ENCODE measurements around the gene ZNF225. TPM values are rescaled to one million over a fixed set of nuclear protein-coding genes. Genes with fewer than 3 reads are reported as not detected.
"Not testable (repeated sequence)": the region's sequence is repeated elsewhere in the genome, so short reads cannot be mapped to it uniquely, and the experiment has no call there.

ZNF225 gene
- total RNA-seq, 1 donor from 2014 or later: 7.1 TPM

DNA sequence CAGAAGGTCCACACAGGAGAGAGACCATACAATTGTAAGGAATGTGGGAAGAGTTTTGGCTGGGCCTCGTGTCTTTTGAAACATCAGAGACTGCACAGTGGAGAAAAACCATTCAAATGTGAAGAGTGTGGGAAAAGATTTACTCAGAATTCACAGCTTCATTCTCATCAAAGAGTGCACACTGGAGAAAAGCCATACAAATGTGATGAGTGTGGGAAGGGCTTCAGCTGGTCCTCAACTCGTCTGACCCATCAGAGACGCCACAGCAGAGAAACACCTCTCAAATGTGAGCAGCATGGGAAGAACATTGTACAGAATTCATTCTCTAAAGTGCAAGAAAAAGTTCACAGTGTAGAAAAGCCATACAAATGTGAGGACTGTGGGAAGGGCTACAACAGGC is 5.4 kb upstream of the ZNF225 start:
- no peak overlapping the region for H3K27ac Mint-ChIP-seq (ENCODE audit: unreplicated experiment)
- H3K36me3 Mint-ChIP-seq (ENCODE audit: unreplicated experiment): peaks cover 48% of the 10 kb centered on the region
- peaks cover 6% of the 10 kb centered on the region for H3K27me3 Mint-ChIP-seq (ENCODE audit: unreplicated experiment)
- no peaks in the 10 kb centered on the region for H3K4me1 Mint-ChIP-seq (ENCODE audit: low read depth, unreplicated experiment)
- peaks cover 22% of the 10 kb centered on the region for H3K9me3 Mint-ChIP-seq (ENCODE audit: unreplicated experiment)
- DNase-seq: no peak
- TF ChIP-seq, protein P1, sequence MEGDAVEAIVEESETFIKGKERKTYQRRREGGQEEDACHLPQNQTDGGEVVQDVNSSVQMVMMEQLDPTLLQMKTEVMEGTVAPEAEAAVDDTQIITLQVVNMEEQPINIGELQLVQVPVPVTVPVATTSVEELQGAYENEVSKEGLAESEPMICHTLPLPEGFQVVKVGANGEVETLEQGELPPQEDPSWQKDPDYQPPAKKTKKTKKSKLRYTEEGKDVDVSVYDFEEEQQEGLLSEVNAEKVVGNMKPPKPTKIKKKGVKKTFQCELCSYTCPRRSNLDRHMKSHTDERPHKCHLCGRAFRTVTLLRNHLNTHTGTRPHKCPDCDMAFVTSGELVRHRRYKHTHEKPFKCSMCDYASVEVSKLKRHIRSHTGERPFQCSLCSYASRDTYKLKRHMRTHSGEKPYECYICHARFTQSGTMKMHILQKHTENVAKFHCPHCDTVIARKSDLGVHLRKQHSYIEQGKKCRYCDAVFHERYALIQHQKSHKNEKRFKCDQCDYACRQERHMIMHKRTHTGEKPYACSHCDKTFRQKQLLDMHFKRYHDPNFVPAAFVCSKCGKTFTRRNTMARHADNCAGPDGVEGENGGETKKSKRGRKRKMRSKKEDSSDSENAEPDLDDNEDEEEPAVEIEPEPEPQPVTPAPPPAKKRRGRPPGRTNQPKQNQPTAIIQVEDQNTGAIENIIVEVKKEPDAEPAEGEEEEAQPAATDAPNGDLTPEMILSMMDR (IDR thresholded peaks at IDR 0.05; ENCODE audit: partially characterized antibody, unreplicated experiment): no peak
- H3K4me3 Mint-ChIP-seq (ENCODE audit: unreplicated experiment): no peak overlapping the region

DNA sequence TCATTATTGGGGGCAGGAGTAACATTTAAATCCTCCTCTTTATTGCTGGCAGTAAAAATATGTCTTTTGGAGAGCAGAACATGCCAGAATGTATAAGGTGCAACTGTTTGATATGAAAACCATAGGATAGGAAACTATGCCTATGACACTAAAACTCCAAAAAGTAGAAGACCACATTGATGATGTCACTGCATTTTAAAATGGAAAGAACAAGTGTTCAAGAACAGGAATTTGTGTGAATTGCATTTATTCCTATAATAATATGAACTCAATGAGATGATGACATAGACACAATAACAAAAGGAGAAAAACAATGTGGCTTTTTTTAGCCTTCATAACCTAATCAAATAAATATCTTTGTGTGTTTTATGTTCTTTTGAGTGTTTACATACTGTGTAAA is 3.7 kb upstream of the ZNF225 start:
- peaks cover 35% of the 10 kb centered on the region for H3K36me3 Mint-ChIP-seq (ENCODE audit: unreplicated experiment)
- TF ChIP-seq, protein P1 (IDR thresholded peaks at IDR 0.05; ENCODE audit: partially characterized antibody, unreplicated experiment): no peak
- no peak for DNase-seq

DNA sequence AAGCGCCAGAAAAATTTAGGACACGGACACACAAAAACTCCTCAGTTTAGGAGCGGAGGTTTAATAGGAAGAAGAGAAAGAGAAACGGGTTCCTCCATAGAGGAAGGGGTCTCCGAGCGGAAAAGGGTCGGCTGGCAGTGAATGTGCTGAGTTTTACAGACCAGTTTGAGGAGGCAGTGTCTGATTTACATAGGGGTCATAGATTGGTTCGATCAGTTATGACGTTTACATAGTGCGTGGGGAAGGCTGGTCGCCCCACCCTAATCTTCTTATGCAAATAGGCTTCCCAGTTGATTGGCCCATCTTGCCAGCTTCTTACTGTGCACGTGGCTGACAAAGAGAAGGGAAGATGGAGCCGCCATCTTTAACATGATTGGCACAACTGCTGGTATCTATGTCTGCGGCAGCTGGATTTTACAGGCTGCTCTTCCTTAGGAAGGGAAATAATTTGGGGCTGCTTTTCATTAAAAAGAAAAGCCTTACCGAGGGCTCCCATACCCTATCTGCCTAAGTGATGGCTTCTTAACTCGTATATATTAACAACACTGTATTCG is 1.2 kb upstream of the ZNF225 start:
- peaks cover 15% of the 10 kb centered on the region for H3K27me3 Mint-ChIP-seq (ENCODE audit: unreplicated experiment)
- H3K27ac Mint-ChIP-seq (ENCODE audit: unreplicated experiment): peak overlapping the region; percentile 97
- H3K4me1 Mint-ChIP-seq (ENCODE audit: low read depth, unreplicated experiment): no peaks in the 10 kb centered on the region
- TF ChIP-seq, protein P1 (IDR thresholded peaks at IDR 0.05; ENCODE audit: partially characterized antibody, unreplicated experiment): no peak
- H3K4me3 Mint-ChIP-seq (ENCODE audit: unreplicated experiment): peak overlapping the region; percentile 95
- H3K36me3 Mint-ChIP-seq (ENCODE audit: unreplicated experiment): peaks cover 19% of the 10 kb centered on the region
- H3K9me3 Mint-ChIP-seq (ENCODE audit: unreplicated experiment): peaks cover 18% of the 10 kb centered on the region
- DNase-seq: peak; percentile 58

More for the DNA sequence above, 3.7 kb upstream of the ZNF225 start:
- H3K27ac Mint-ChIP-seq (ENCODE audit: unreplicated experiment): no peak overlapping the region
- peaks cover 20% of the 10 kb centered on the region for H3K9me3 Mint-ChIP-seq (ENCODE audit: unreplicated experiment)
- H3K27me3 Mint-ChIP-seq (ENCODE audit: unreplicated experiment): peaks cover 14% of the 10 kb centered on the region
- no peaks in the 10 kb centered on the region for H3K4me1 Mint-ChIP-seq (ENCODE audit: low read depth, unreplicated experiment)
- no peak overlapping the region for H3K4me3 Mint-ChIP-seq (ENCODE audit: unreplicated experiment)

DNA sequence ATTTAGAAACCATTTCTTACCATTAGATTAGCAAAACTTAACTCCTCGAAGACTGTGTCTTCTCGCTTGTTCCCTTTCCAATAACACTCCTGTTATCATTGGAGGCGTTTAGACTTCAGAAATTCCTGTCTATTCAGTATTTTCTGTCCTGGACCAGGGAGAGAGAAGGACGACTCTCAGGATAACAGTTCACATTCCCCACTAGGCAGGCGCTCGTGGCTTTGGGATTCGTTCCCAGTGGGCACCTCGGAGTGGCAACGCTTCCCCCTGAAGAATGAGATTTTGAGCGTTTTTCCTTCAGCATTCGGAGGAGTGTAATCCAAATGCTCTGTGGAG is 429 bp upstream of the ZNF225 start:
- DNase-seq: no peak
- Mint-ChIP-seq H3K27me3 (ENCODE audit: unreplicated experiment) (peaks cover 15% of the 10 kb centered on the region), H3K36me3 (ENCODE audit: unreplicated experiment) (peaks cover 12% of the 10 kb centered on the region), H3K4me3 (ENCODE audit: unreplicated experiment) (peak overlapping the region; percentile 95), H3K27ac (ENCODE audit: unreplicated experiment) (peak overlapping the region; percentile 97), H3K4me1 (ENCODE audit: low read depth, unreplicated experiment) (no peaks in the 10 kb centered on the region), H3K9me3 (ENCODE audit: unreplicated experiment) (peaks cover 11% of the 10 kb centered on the region)
- TF ChIP-seq, protein P1 (IDR thresholded peaks at IDR 0.05; ENCODE audit: partially characterized antibody, unreplicated experiment): no peak

DNA sequence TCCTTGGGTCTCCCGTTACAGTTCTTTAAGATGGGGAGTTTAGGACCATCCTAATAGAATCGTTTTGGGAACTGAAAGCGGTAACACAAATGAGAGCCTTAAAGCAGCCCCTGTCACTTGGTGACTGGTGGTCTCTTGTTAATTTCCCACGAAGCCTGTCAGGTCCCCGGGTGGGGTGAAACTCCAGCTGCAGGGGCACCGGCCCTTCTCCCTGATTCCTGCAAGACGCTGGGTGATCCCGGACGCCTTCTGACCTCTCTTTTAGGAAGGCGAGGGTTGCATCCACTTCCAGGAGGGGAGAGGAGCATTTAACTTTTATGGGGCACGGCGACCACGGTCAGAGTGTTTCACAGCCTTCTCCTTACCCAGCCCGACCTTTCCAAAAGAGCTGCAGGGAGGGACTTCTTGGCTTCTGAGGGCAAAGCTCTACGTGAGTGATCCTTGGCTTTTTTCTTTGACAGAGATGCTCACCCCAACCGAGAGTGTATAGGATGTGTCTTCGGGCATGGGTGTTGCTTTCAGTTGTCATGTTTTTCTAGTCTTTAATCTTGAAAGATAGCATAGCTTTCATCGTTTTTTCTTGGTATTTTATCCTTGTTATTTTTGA is 688 bp downstream of the ZNF225 start:
- no peak overlapping the region for H3K27ac Mint-ChIP-seq (ENCODE audit: unreplicated experiment)
- no peak for DNase-seq

DNA sequence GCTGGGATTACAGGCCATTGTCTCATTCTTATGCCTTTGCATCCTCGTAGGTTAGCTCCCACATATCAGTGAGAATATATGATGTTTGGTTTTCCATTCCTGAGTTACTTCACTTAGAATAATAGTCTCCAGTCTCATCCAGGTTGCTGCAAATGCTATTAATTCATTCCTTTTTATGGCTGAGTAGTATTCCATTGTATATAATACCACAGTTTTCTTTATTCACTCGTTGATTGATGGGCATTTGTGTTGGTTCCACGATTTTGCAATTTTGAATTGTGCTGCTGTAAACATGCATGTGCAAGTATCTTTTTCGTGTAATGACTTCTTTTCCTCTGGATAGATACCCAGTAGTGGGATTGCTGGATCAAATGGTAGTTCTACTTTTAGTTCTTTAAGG is 8.0 kb downstream of the ZNF225 start:
- H3K4me1 Mint-ChIP-seq (ENCODE audit: low read depth, unreplicated experiment); H3K27ac Mint-ChIP-seq (ENCODE audit: unreplicated experiment); H3K9me3 Mint-ChIP-seq (ENCODE audit: unreplicated experiment); H3K4me3 Mint-ChIP-seq (ENCODE audit: unreplicated experiment); DNase-seq; H3K27me3 Mint-ChIP-seq (ENCODE audit: unreplicated experiment): not testable (repeated sequence)
- peaks cover 38% of the 10 kb centered on the region for H3K36me3 Mint-ChIP-seq (ENCODE audit: unreplicated experiment)

More for the DNA sequence above, 688 bp downstream of the ZNF225 start:
- no peaks in the 10 kb centered on the region for H3K4me1 Mint-ChIP-seq (ENCODE audit: low read depth, unreplicated experiment)
- H3K27me3 Mint-ChIP-seq (ENCODE audit: unreplicated experiment): peaks cover 15% of the 10 kb centered on the region
- H3K9me3 Mint-ChIP-seq (ENCODE audit: unreplicated experiment): peaks cover 10% of the 10 kb centered on the region
- peaks cover 4% of the 10 kb centered on the region for H3K36me3 Mint-ChIP-seq (ENCODE audit: unreplicated experiment)
- H3K4me3 Mint-ChIP-seq (ENCODE audit: unreplicated experiment): peak overlapping the region; percentile 95
- TF ChIP-seq, protein P1 (IDR thresholded peaks at IDR 0.05; ENCODE audit: partially characterized antibody, unreplicated experiment): no peak

Data from glutamatergic neuron (in vitro differentiated cells).